Testis (tissue), 3 donors: Measurements from ENCODE around the gene TCAF1. TPM values are rescaled to one million over a fixed set of nuclear protein-coding genes. Genes with fewer than 3 reads are reported as not detected.
"Not testable (repeated sequence)": the region's sequence is repeated elsewhere in the genome, so short reads cannot be mapped to it uniquely, and the experiment has no call there.

Source experiments
- DNase-seq: peaks from one replicate; pipeline ENCODE4 v3.0.0-alpha.2; 2019
- H3K27ac ChIP-seq, 2 donors: fragments of 200-600 bp; sonication (generic); one replicate each; pipeline ENCODE4 v1.5.1; 2019
- H3K27me3 ChIP-seq: fragments of 200-600 bp; sonication (generic); one replicate; pipeline ENCODE4 v1.5.1; 2019
- H3K36me3 ChIP-seq: fragments of 200-600 bp; sonication (generic); one replicate; pipeline ENCODE4 v1.5.1; 2017; ENCODE audit warnings: low read depth; ENCODE audit errors: missing control alignments
- H3K4me1 ChIP-seq: fragments of 200-600 bp; sonication (generic); one replicate; pipeline ENCODE4 v1.5.1; 2019
- H3K4me3 ChIP-seq, 2 donors: fragments of 200-600 bp; sonication (generic); one replicate each; pipeline ENCODE4 v1.5.1; 2017 to 2019
- H3K9me3 ChIP-seq: fragments of 200-600 bp; sonication (generic); one replicate; pipeline ENCODE4 v1.5.1; 2017
- POLR2A ChIP-seq: fragments of 450-650 bp; IDR thresholded peaks from one replicate; pipeline ENCODE4 v1.6.1; 2017; ENCODE audit warnings: antibody characterized with exemption, mild to moderate bottlenecking, moderate library complexity
- WGBS, 2 donors: methylation state at CpG; one replicate each; pipeline ENCODE4 v1.1.5; 2018; 5-methylcytosine and 5-hydroxymethylcytosine counted together
- intact Hi-C: fragments of 100-400 bp; cut with DNase I; formaldehyde crosslinking; loops from one replicate; pipeline ENCODE4 v1.15.1; 2023; ENCODE audit warnings: low total_unique reads
- polyA plus RNA-seq: library from polyadenylated mRNA; stranded (reverse); fragments of 350-450 nt; fragmentation: Illumina TruSeq; extraction: RNeasy Lipid Tissue Mini Kit (QIAGEN cat#74804); gene quantifications from one replicate; pipeline ENCODE4 v1.2.3, GENCODE V29; 2014; ENCODE audit warnings: low read depth, low replicate concordance; ENCODE audit not compliant: insufficient read depth
- total RNA-seq, 2 donors: library from RNA; depleted of rRNA; stranded (reverse); fragments of >200 nt; gene quantifications; one replicate each; pipeline ENCODE4 v1.2.3, GENCODE V29; 2016
- TF ChIP-seq, protein P1 (sequence below), 3 experiments: fragments of 450-650 bp in 2 of 3; fragments of 200-600 bp in 1 of 3; sonication (generic) in 1 of 3; IDR thresholded peaks; one replicate each; pipeline ENCODE4 v1.5.1; 2016 to 2019; ENCODE audit warnings: antibody characterized with exemption in 3 of 3, mild to moderate bottlenecking in 2 of 3, moderate library complexity in 1 of 3

Gene TCAF1
- total and polyA plus RNA-seq, 3 donors from 2014 or later: 6.2 to 28.7 (median 21.3) TPM

DNA sequence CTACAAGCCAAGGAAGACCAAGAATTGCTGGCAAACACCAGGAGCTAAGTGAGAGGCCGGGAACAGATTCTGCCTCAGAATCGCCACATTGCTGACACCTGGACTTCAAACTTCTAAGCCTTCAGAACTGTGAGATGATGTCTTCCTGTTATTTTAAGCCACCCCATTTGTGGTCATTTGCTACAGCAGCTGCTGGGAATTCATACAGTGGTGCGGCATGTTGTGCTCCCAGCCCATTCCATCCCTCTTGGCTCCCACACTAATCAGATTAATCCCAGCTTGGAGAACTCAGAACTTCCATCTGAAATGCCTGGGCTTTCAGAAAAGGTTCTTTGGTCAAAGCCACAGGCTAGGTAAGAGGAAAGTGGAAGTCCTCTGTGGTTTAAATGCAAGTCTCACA is 24.9 kb downstream of the TCAF1 start:
- intact Hi-C loops: no loop called here
- Histone ChIP-seq H3K36me3 (no peaks in the 10 kb centered on the region), H3K4me3 (no peak overlapping the region), H3K27ac (no peak overlapping the region), H3K4me1 (peaks cover 5% of the 10 kb centered on the region), H3K9me3 (no peaks in the 10 kb centered on the region), H3K27me3 (no peaks in the 10 kb centered on the region)
- TF ChIP-seq, protein P1, sequence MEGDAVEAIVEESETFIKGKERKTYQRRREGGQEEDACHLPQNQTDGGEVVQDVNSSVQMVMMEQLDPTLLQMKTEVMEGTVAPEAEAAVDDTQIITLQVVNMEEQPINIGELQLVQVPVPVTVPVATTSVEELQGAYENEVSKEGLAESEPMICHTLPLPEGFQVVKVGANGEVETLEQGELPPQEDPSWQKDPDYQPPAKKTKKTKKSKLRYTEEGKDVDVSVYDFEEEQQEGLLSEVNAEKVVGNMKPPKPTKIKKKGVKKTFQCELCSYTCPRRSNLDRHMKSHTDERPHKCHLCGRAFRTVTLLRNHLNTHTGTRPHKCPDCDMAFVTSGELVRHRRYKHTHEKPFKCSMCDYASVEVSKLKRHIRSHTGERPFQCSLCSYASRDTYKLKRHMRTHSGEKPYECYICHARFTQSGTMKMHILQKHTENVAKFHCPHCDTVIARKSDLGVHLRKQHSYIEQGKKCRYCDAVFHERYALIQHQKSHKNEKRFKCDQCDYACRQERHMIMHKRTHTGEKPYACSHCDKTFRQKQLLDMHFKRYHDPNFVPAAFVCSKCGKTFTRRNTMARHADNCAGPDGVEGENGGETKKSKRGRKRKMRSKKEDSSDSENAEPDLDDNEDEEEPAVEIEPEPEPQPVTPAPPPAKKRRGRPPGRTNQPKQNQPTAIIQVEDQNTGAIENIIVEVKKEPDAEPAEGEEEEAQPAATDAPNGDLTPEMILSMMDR (IDR thresholded peaks at IDR 0.05): no peak
- TF ChIP-seq POLR2A: no peak
- WGBS, 2 donors: 96 to 98% methylated on average over 3 of the region's 3 CpGs
- DNase-seq: no peak

DNA sequence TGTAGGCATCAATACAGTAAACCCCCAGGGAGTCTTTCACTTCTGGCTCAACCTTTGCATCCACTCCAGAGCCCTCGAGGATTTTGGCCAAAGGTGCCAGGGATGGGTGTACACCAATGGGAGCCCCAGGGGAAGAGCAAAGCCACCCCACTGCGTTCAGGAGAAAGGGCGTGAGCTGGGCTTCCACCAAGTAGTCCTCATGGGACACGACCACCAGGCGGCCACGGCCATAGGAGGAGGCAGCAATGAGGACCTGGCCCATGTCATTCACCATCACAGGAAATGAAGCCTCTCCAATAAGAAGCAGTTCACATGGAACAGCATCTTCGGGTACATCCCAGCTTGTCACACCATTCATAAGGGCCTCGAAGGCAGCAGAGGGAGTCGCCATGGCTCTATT is 25.8 kb downstream of the TCAF1 start:
- no peak overlapping the region for H3K4me3 ChIP-seq
- DNase-seq: no peak
- WGBS, 2 donors: 94% methylated on average over 9 of the region's 9 CpGs
- no peak overlapping the region for H3K27ac ChIP-seq
- H3K27me3 ChIP-seq: no peaks in the 10 kb centered on the region
- no peaks in the 10 kb centered on the region for H3K9me3 ChIP-seq
- no peaks in the 10 kb centered on the region for H3K4me1 ChIP-seq
- intact Hi-C loops: no loop called here
- H3K36me3 ChIP-seq: no peaks in the 10 kb centered on the region
- TF ChIP-seq, protein P1 (IDR thresholded peaks at IDR 0.05): no peak
- no peak for TF ChIP-seq POLR2A

- H3K36me3 ChIP-seq, H3K27ac ChIP-seq, H3K9me3 ChIP-seq, H3K4me1 ChIP-seq, H3K4me3 ChIP-seq, DNase-seq, intact Hi-C loops, H3K27me3 ChIP-seq: not testable (repeated sequence)
- WGBS, 2 donors: 79 to 86% methylated on average over 3 to 4 of the region's 4 CpGs
These were observed 28.7 kb downstream of the TCAF1 start for GRCh38 chr7:143873242-143873641.

GRCh38 chr7:143871534-143871933 is 30.4 kb downstream of the TCAF1 start:
- H3K27ac ChIP-seq, H3K36me3 ChIP-seq, intact Hi-C loops, H3K27me3 ChIP-seq, H3K9me3 ChIP-seq, DNase-seq, H3K4me3 ChIP-seq, H3K4me1 ChIP-seq: not testable (repeated sequence)

GRCh38 chr7:143857994-143858393 is 44.0 kb downstream of the TCAF1 start:
- intact Hi-C loops, H3K36me3 ChIP-seq, H3K4me1 ChIP-seq, H3K4me3 ChIP-seq, DNase-seq, H3K27ac ChIP-seq, H3K27me3 ChIP-seq, H3K9me3 ChIP-seq: not testable (repeated sequence)
- no CpG with 5 or more reads among the region's 2 CpGs for WGBS, 2 donors

- H3K36me3 ChIP-seq, H3K4me3 ChIP-seq, H3K27me3 ChIP-seq, H3K9me3 ChIP-seq, DNase-seq, H3K4me1 ChIP-seq, intact Hi-C loops, H3K27ac ChIP-seq: not testable (repeated sequence)
- no CpG with 5 or more reads among the region's 1 CpG for WGBS, 2 donors
These were observed 46.5 kb downstream of the TCAF1 start for GRCh38 chr7:143855443-143855842.

GRCh38 chr7:143850682-143851081 is 51.3 kb downstream of the TCAF1 start:
- Histone ChIP-seq H3K4me3 (no peak overlapping the region), H3K27me3 (no peaks in the 10 kb centered on the region), H3K36me3 (no peaks in the 10 kb centered on the region), H3K27ac (no peak overlapping the region), H3K4me1 (no peaks in the 10 kb centered on the region), H3K9me3 (no peaks in the 10 kb centered on the region)
- TF ChIP-seq, protein P1 (IDR thresholded peaks at IDR 0.05): no peak
- TF ChIP-seq POLR2A: no peak
- 83 to 91% methylated on average over 2 of the region's 2 CpGs for WGBS, 2 donors
- no peak for DNase-seq
- intact Hi-C loops: no loop called here
